HepG2 (cell line): Measurements from ENCODE around the gene AP5Z1. TPM values are rescaled to one million over a fixed set of nuclear protein-coding genes. Genes with fewer than 3 reads are reported as not detected.

Experiments used
- ATAC-seq: fragments of 200-7000 bp; cut with Tn5 transposase; 3 replicates; pipeline ENCODE4 v1.9.1; 2020; ENCODE audit warnings: mild to moderate bottlenecking, moderate library complexity
- BruUV-seq: library from RNA; stranded (reverse); fragments of 400-500 nt; replicated peaks from 2 replicates; lab custom pipeline; 2021; lab: Mats Ljungman, UMichigan
- CTCF ChIA-PET: fragments of 300-600 bp; formaldehyde crosslinking; extraction: SDS; loops from one replicate; lab custom pipeline; 2021; ENCODE audit warnings: low total read pairs, inconsistent platforms, low intra/inter-chr PET ratio; lab: Yijun Ruan, JAX
- POLR2A ChIA-PET: fragments of 350-600 bp; sonication (Branson Sonifier 250); formaldehyde crosslinking; loops from one replicate; lab custom pipeline; 2020; ENCODE audit warnings: antibody characterized with exemption, inconsistent platforms; lab: Yijun Ruan, JAX
- DNase-seq: peaks from one replicate; pipeline ENCODE4 v3.0.0-alpha.2; 2015; ENCODE audit warnings: low spot score
- FAIRE-seq: peaks from 3 replicates; lab custom pipeline; 2011; peaks lifted over from hg19 to GRCh38; lab: Jason Lieb, UNC
- H2AFZ ChIP-seq: one replicate; pipeline ENCODE4 v1.6.1; 2011; ENCODE audit warnings: low read length, inconsistent platforms
- H3K27ac ChIP-seq: fragments of 300-600 bp; 3 replicates; pipeline ENCODE4 v1.8.0; 2011; ENCODE audit warnings: mixed run types, mild to moderate bottlenecking, mixed read lengths, low read length, inconsistent platforms; ENCODE audit not compliant: insufficient read depth; ENCODE audit errors: extremely low read length
- H3K27me3 ChIP-seq, 2 experiments: fragments of 200-600 bp in 1 of 2; 2 replicates in 1 of 2; 3 replicates in 1 of 2; pipeline versions ENCODE4 v1.6.0 to v1.8.0; 2011; ENCODE audit warnings: low read length in 2 of 2, mild to moderate bottlenecking in 2 of 2, moderate library complexity in 2 of 2, inconsistent platforms in 1 of 2; ENCODE audit not compliant: insufficient read depth in 2 of 2, control insufficient read depth in 1 of 2
- H3K36me3 ChIP-seq, 2 experiments: fragments of 200-600 bp in 1 of 2; replicated peaks in 1 of 2; 2 replicates in 1 of 2; 3 replicates in 1 of 2; pipeline versions ENCODE4 v1.5.1 to v1.8.0; 2011; ENCODE audit warnings: low read length in 2 of 2, inconsistent platforms in 1 of 2; ENCODE audit not compliant: insufficient read depth in 2 of 2, control insufficient read depth in 1 of 2
- H3K4me1 ChIP-seq: 2 replicates; pipeline ENCODE4 v1.5.1; 2012; ENCODE audit warnings: low read length, inconsistent platforms; ENCODE audit not compliant: insufficient read depth
- H3K4me2 ChIP-seq: 2 replicates; pipeline ENCODE4 v1.6.0; 2011; ENCODE audit warnings: low read depth, low read length, inconsistent platforms
- H3K4me3 ChIP-seq, 3 experiments: fragments of 200-600 bp in 1 of 3; sonication (generic), shearing (Covaris generic) in 1 of 3; replicated peaks in 1 of 3; 2 replicates each; pipeline ENCODE4 v1.5.1; 2011 to 2016; ENCODE audit warnings: low read length in 3 of 3, inconsistent platforms in 2 of 3, low read depth in 2 of 3, mild to moderate bottlenecking in 2 of 3, control low read depth in 1 of 3, mixed read lengths in 1 of 3; ENCODE audit not compliant: insufficient read depth in 1 of 3
- H3K79me2 ChIP-seq: one replicate; pipeline ENCODE4 v1.6.1; 2011; ENCODE audit warnings: low read length, inconsistent platforms; ENCODE audit not compliant: insufficient read depth
- H3K9ac ChIP-seq: 2 replicates; pipeline ENCODE4 v1.6.0; 2011; ENCODE audit warnings: mild to moderate bottlenecking, low read depth, low read length, inconsistent platforms; ENCODE audit not compliant: insufficient read depth
- H3K9me3 ChIP-seq: 2 replicates; pipeline ENCODE4 v1.5.1; 2012; ENCODE audit warnings: mild to moderate bottlenecking, low read length
- H4K20me1 ChIP-seq: 2 replicates; pipeline ENCODE4 v1.6.0; 2011; ENCODE audit warnings: inconsistent platforms, mild to moderate bottlenecking, low read length, moderate library complexity; ENCODE audit not compliant: insufficient read depth
- NONO ChIP-seq, 2 experiments: fragments of 450-650 bp in 1 of 2; sonication (generic) in 1 of 2; formaldehyde crosslinking in 1 of 2; IDR thresholded peaks in 1 of 2; conservative IDR thresholded peaks in 1 of 2; 2 replicates each; pipeline versions ENCODE4 v1.6.1 to v1.8.0; 2017 to 2022; ENCODE audit warnings: mild to moderate bottlenecking in 1 of 2, missing genetic modification reagents in 1 of 2, moderate library complexity in 1 of 2
- ZNF713 ChIP-seq: sonication (generic); formaldehyde crosslinking; IDR thresholded peaks from 2 replicates; pipeline ENCODE4 v1.4.0; 2020; ENCODE audit warnings: mild to moderate bottlenecking, missing genetic modification reagents
- WGBS: methylation state at CpG from one replicate; pipeline ENCODE4 v1.1.6; 2017; ENCODE audit warnings: low lambda C conversion rate; 5-methylcytosine and 5-hydroxymethylcytosine counted together
- in situ Hi-C: cut with HindIII; loops from 2 replicates; pipeline ENCODE4 v1.10.0; 2017; ENCODE audit warnings: low pct_unique_long_range_greater_than_20kb; ENCODE audit not compliant: extremely low pct_ligation_motif_present
- intact Hi-C: fragments of 100-400 bp; cut with micrococcal nuclease; formaldehyde crosslinking; loops from one replicate; pipeline ENCODE4 v1.10.0; 2022; ENCODE audit not compliant: unreplicated experiment
- polyA plus RNA-seq, 8 experiments: library from polyadenylated mRNA; depleted of rRNA in 3 of 8; stranded (reverse) in 7 of 8; unstranded in 1 of 8; fragments of >200 nt; fragmentation: Illumina TruSeq in 4 of 8; extraction: Trizol in 4 of 8; gene quantifications; 2 replicates each; pipeline versions ENCODE4 v1.2.1 to v1.2.3, GENCODE V29; 2011 to 2016; ENCODE audit warnings: low read depth in 4 of 8, missing spikeins in 1 of 8, mixed read lengths in 1 of 8; ENCODE audit not compliant: insufficient read depth in 1 of 8
- total RNA-seq, 5 experiments: library from RNA; depleted of rRNA; stranded (reverse); fragments of >200 nt; fragmentation: Illumina TruSeq; extraction: Trizol; gene quantifications; 2 replicates each; pipeline ENCODE4 v1.2.3, GENCODE V29; 2016; ENCODE audit warnings: low read depth in 1 of 5
- TF ChIP-seq, protein P1 (sequence below): sonication (generic); formaldehyde crosslinking; IDR thresholded peaks from 2 replicates; pipeline ENCODE4 v1.5.0; 2020; ENCODE audit warnings: mild to moderate bottlenecking, missing genetic modification reagents

The AP5Z1 gene
- total and polyA plus RNA-seq, 2 of the 13 experiments (the other 11 are each of a cell fraction or from before 2014, with no cell fraction given): 9.3 to 15.1 TPM

DNA sequence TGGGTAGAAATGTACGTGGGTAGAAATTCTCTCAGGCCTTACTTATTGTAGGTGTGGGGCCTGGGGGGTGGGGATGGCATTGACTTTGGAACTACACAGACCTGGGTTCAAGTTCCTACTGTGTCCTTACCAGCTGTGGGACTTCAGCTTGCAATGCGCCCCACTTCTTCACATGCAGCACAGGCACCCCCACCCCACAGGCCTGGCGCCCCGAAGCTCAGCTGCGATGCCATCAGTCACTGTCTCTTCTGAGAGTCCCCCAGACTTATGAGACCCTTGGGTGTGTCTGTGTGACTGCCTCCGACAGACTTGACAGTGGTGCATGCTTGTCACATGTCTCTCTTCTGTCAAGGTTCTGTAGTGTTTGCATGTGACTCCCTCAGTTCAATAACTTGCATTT lies 3.1 kb upstream of the AP5Z1 start (continued):
- TF ChIP-seq, protein P1, sequence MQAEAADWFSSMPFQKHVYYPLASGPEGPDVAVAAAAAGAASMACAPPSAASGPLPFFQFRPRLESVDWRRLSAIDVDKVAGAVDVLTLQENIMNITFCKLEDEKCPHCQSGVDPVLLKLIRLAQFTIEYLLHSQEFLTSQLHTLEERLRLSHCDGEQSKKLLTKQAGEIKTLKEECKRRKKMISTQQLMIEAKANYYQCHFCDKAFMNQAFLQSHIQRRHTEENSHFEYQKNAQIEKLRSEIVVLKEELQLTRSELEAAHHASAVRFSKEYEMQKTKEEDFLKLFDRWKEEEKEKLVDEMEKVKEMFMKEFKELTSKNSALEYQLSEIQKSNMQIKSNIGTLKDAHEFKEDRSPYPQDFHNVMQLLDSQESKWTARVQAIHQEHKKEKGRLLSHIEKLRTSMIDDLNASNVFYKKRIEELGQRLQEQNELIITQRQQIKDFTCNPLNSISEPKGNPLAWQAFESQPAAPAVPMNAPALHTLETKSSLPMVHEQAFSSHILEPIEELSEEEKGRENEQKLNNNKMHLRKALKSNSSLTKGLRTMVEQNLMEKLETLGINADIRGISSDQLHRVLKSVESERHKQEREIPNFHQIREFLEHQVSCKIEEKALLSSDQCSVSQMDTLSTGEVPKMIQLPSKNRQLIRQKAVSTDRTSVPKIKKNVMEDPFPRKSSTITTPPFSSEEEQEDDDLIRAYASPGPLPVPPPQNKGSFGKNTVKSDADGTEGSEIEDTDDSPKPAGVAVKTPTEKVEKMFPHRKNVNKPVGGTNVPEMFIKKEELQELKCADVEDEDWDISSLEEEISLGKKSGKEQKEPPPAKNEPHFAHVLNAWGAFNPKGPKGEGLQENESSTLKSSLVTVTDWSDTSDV (CRISPR knock-in tag): no peak

DNA sequence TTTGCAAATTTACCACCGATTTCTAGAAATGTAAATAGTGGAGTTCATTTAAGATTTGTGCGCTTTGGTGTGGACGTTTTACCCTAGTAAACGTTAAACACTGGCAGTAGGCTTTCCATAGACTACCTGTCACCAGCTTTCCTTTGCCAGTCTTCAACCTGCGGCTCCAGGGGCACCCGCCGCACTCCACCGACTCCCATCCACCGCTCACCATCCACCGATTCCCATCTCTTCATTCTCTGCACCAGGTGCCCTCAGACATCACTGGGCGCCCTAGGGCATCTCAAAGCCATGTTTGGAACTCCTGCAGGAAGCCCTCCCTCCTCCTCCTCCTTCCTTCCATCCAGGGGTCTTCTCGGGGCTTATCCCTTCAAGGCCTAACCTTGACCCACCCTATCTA lies 1.4 kb upstream of the AP5Z1 start:
- intact Hi-C loops: no loop called here

More for the DNA sequence above, 1.4 kb upstream of the AP5Z1 start:
- no peaks in the 10 kb centered on the region for H4K20me1 ChIP-seq
- DNase-seq (no peak), FAIRE-seq (no peak), ATAC-seq (no peak)
- no peaks in the 10 kb centered on the region; a peak in 1 of 5 replicates for H3K27me3 ChIP-seq
- in situ Hi-C loops: loop anchor here (25.0 kb wide), 1 partner anchor 162 kb away; no protein-coding TSS in a partner anchor
- peak overlapping the region; percentile 96 to 98 (median 97); a peak in 3 of 6 replicates for H3K4me3 ChIP-seq
- peaks cover 39% of the 10 kb centered on the region for H3K4me1 ChIP-seq
- no peaks in the 10 kb centered on the region for H3K36me3 ChIP-seq
- POLR2A ChIA-PET: interaction anchor here (2.3 kb wide), 1 partner anchor 18 kb away, joined by 17 read pairs; no protein-coding TSS in a partner anchor
- CTCF ChIA-PET: no interaction called here
- H3K9ac ChIP-seq: peak overlapping the region; percentile 91; the same call in 1 of the 2 replicates
- no TSS peak for BruUV-seq
- H3K79me2 ChIP-seq: peaks cover 27% of the 10 kb centered on the region
- H3K27ac ChIP-seq: no peak overlapping the region
- 88% methylated on average over 12 of the region's 12 CpGs for WGBS
- no peak overlapping the region for H2AFZ ChIP-seq
- peak overlapping the region; percentile 96 for H3K4me2 ChIP-seq
- H3K9me3 ChIP-seq: no peaks in the 10 kb centered on the region
- TF ChIP-seq NONO (IDR thresholded peaks at IDR 0.05) (no peak), NONO (CRISPR knock-in tag; conservative IDR thresholded peaks at IDR 0.05) (0 out of 2 replicates have a peak, but pooled peaks have one; percentile 27), ZNF713 (CRISPR knock-in tag) (no peak)
